CD14-positive monocyte (primary cell): ENCODE data around the gene IL1RL1. TPM values are rescaled to one million over a fixed set of nuclear protein-coding genes. Genes with fewer than 3 reads are reported as not detected.

ENCODE experiments used
- DNase-seq, 3 donors: peaks; one replicate each; pipeline ENCODE4 v3.0.0-alpha.2; 2011 to 2022
- H2AFZ ChIP-seq: 2 replicates; pipeline ENCODE4 v1.6.0; 2012; ENCODE audit warnings: mild to moderate bottlenecking, low read depth, low read length, inconsistent platforms; ENCODE audit not compliant: insufficient read depth, poor library complexity, severe bottlenecking
- H3K27ac ChIP-seq, 2 donors: 1 replicate in 1 of 2; 2 replicates in 1 of 2; pipeline ENCODE4 v1.5.1; 2012 to 2013; ENCODE audit warnings: low read length in 2 of 2, control low read depth in 1 of 2, inconsistent platforms in 1 of 2, low read depth in 1 of 2, mild to moderate bottlenecking in 1 of 2
- H3K27me3 ChIP-seq, 2 donors: one replicate each; pipeline versions ENCODE4 v1.6.0 to v1.6.1; 2011 to 2013; ENCODE audit warnings: low read length in 2 of 2; ENCODE audit not compliant: control insufficient read depth in 2 of 2, insufficient read depth in 2 of 2
- H3K36me3 ChIP-seq, 2 donors: replicated peaks in 1 of 2; 1 replicate in 1 of 2; 2 replicates in 1 of 2; pipeline versions ENCODE4 v1.5.1 to v1.6.1; 2012 to 2013; ENCODE audit warnings: low read length in 2 of 2, control low read depth in 1 of 2, inconsistent platforms in 1 of 2, mild to moderate bottlenecking in 1 of 2; ENCODE audit not compliant: insufficient read depth in 2 of 2, control insufficient read depth in 1 of 2
- H3K4me1 ChIP-seq, 2 donors: 1 replicate in 1 of 2; 2 replicates in 1 of 2; pipeline versions ENCODE4 v1.5.1 to v1.6.1; 2012 to 2013; ENCODE audit warnings: low read length in 2 of 2, control low read depth in 1 of 2, inconsistent platforms in 1 of 2, mild to moderate bottlenecking in 1 of 2, moderate library complexity in 1 of 2; ENCODE audit not compliant: insufficient read depth in 2 of 2, control insufficient read depth in 1 of 2
- H3K4me2 ChIP-seq: replicated peaks from 2 replicates; pipeline ENCODE3; 2012; ENCODE audit warnings: low read length, moderate library complexity, mild to moderate bottlenecking; ENCODE audit not compliant: poor library complexity, severe bottlenecking; ENCODE audit errors: extremely low read depth
- H3K4me3 ChIP-seq, 3 experiments: fragments of 200-600 bp in 1 of 3; sonication (generic) in 1 of 3; replicated peaks in 1 of 3; 1 replicate in 2 of 3; 2 replicates in 1 of 3; pipeline ENCODE4 v1.5.1; 2011 to 2013; ENCODE audit warnings: low read length in 3 of 3, mild to moderate bottlenecking in 3 of 3, control low read depth in 2 of 3, low read depth in 2 of 3, inconsistent platforms in 1 of 3, moderate library complexity in 1 of 3
- H3K79me2 ChIP-seq: 2 replicates; pipeline ENCODE4 v1.6.0; 2012; ENCODE audit warnings: mild to moderate bottlenecking, control low read depth, inconsistent platforms, low read length, moderate library complexity; ENCODE audit not compliant: insufficient read depth
- H3K9ac ChIP-seq: 2 replicates; pipeline ENCODE4 v1.6.0; 2017; ENCODE audit warnings: low read length, mild to moderate bottlenecking; ENCODE audit not compliant: insufficient read depth, poor library complexity, severe bottlenecking
- H3K9me3 ChIP-seq, 2 donors: replicated peaks in 1 of 2; 1 replicate in 1 of 2; 2 replicates in 1 of 2; pipeline versions ENCODE4 v1.5.1 to v1.6.1; 2012 to 2013; ENCODE audit warnings: low read length in 2 of 2, control low read depth in 1 of 2; ENCODE audit not compliant: control insufficient read depth in 1 of 2, insufficient read depth in 1 of 2
- H4K20me1 ChIP-seq: 2 replicates; pipeline ENCODE4 v1.6.0; 2012; ENCODE audit warnings: mild to moderate bottlenecking, low read length, control low read depth, moderate library complexity; ENCODE audit not compliant: insufficient read depth
- H3K27ac Mint-ChIP-seq, 7 donors: one replicate each; pipeline ENCODE4 v1.8.0; 2020; ENCODE audit warnings: mild to moderate bottlenecking in 7 of 7, mixed read lengths in 7 of 7, moderate library complexity in 6 of 7, inconsistent platforms in 2 of 7
- H3K27me3 Mint-ChIP-seq, 3 donors: one replicate each; pipeline ENCODE4 v1.8.0; 2021 to 2022; ENCODE audit warnings: low read depth in 3 of 3, mild to moderate bottlenecking in 3 of 3, mixed read lengths in 3 of 3, moderate library complexity in 3 of 3, inconsistent platforms in 1 of 3
- H3K36me3 Mint-ChIP-seq, 2 donors: one replicate each; pipeline ENCODE4 v1.8.0; 2020; ENCODE audit warnings: mixed read lengths in 2 of 2, inconsistent platforms in 1 of 2, mild to moderate bottlenecking in 1 of 2
- H3K4me1 Mint-ChIP-seq: one replicate; pipeline ENCODE4 v1.8.0; 2020; ENCODE audit warnings: mild to moderate bottlenecking, mixed read lengths
- H3K4me3 Mint-ChIP-seq, 2 donors: one replicate each; pipeline ENCODE4 v1.8.0; 2020; ENCODE audit warnings: mild to moderate bottlenecking in 2 of 2, mixed read lengths in 2 of 2, moderate library complexity in 1 of 2
- H3K9me3 Mint-ChIP-seq, 7 donors: one replicate each; pipeline ENCODE4 v1.8.0; 2020 to 2022; ENCODE audit warnings: mixed read lengths in 7 of 7, mild to moderate bottlenecking in 6 of 7, moderate library complexity in 6 of 7, inconsistent platforms in 2 of 7
- CTCF ChIP-seq: fragments of 200-600 bp; IDR thresholded peaks from one replicate; pipeline ENCODE4 v1.8.0; 2022; ENCODE audit warnings: antibody characterized with exemption, mild to moderate bottlenecking
- WGBS: methylation state at CpG from one replicate; pipeline ENCODE4 v1.1.5; 2013; ENCODE audit warnings: missing lambda C conversion rate; ENCODE audit not compliant: insufficient coverage; 5-methylcytosine and 5-hydroxymethylcytosine counted together
- intact Hi-C, 2 donors: fragments of 100-400 bp; cut with micrococcal nuclease; formaldehyde crosslinking; loops; one replicate each; pipeline versions ENCODE4 v1.15.0 to v1.15.1; 2023
- polyA plus RNA-seq, 3 donors: library from polyadenylated mRNA; depleted of rRNA in 1 of 3; unstranded in 2 of 3; stranded (reverse) in 1 of 3; fragments of 300-500 nt in 2 of 3; fragments of >200 nt in 1 of 3; fragmentation: Illumina TruSeq in 2 of 3; gene quantifications; 1 replicate in 2 of 3; 2 replicates in 1 of 3; pipeline ENCODE4 v1.2.3, GENCODE V29; 2012 to 2021

IL1RL1 gene
- polyA plus RNA-seq, 3 donors = not detected

- Histone ChIP-seq H3K9me3 (no peaks in the 10 kb centered on the region), H3K27me3 (peaks cover 31 to 52% of the 10 kb centered on the region in 2 donors), H3K27ac (no peak overlapping the region), H4K20me1 (no peaks in the 10 kb centered on the region), H3K9ac (no peak overlapping the region), H3K4me2 (no peak overlapping the region), H3K36me3 (no peaks in the 10 kb centered on the region), H3K79me2 (no peaks in the 10 kb centered on the region), H3K4me1 (peaks cover 13 to 16% of the 10 kb centered on the region in 2 donors), H3K4me3 (no peak overlapping the region), H2AFZ (no peak overlapping the region)
- 95% methylated on average over 6 of the region's 6 CpGs for WGBS
- TF ChIP-seq CTCF = no peak
- Mint-ChIP-seq H3K4me3 (no peak overlapping the region), H3K4me1 (peaks cover 2% of the 10 kb centered on the region), H3K36me3 (peaks cover 0 to 2% of the 10 kb centered on the region in 2 donors), H3K27ac (no peak overlapping the region), H3K9me3 (peaks cover 0 to 4% (median 0%) of the 10 kb centered on the region in 7 donors), H3K27me3 (peaks cover 39 to 51% (median 46%) of the 10 kb centered on the region in 3 donors)
- DNase-seq = no peak
- intact Hi-C loops = loop anchor here in 1 of 2 donors (5.0 kb wide), 1 partner anchor 35 kb away; no protein-coding TSS in a partner anchor
Measured at GRCh38 chr2:102267774-102268173, 43.6 kb upstream of the IL1RL1 start.

- no peaks in the 10 kb centered on the region for H4K20me1 ChIP-seq
Measured at GRCh38 chr2:102268510-102269199, 42.7 kb upstream of the IL1RL1 start.

More at GRCh38 chr2:102268510-102269199, 42.7 kb upstream of the IL1RL1 start:
- no peak overlapping the region for H2AFZ ChIP-seq
- WGBS = 80% methylated on average over 4 of the region's 4 CpGs
- no peak overlapping the region for H3K4me3 Mint-ChIP-seq
- no peak overlapping the region for H3K4me2 ChIP-seq
- no peaks in the 10 kb centered on the region for H3K36me3 ChIP-seq
- H3K27ac ChIP-seq = no peak overlapping the region
- peaks cover 3% of the 10 kb centered on the region for H3K4me1 Mint-ChIP-seq
- H3K27me3 Mint-ChIP-seq = peaks cover 43 to 47% (median 47%) of the 10 kb centered on the region in 3 donors
- peak overlapping the region in 1 of 7 donors; percentile 58 for H3K27ac Mint-ChIP-seq
- no peaks in the 10 kb centered on the region for H3K79me2 ChIP-seq
- no peak for DNase-seq
- peaks cover 0 to 2% of the 10 kb centered on the region in 2 donors for H3K36me3 Mint-ChIP-seq
- H3K27me3 ChIP-seq = peaks cover 38 to 52% of the 10 kb centered on the region in 2 donors
- H3K9me3 ChIP-seq = no peaks in the 10 kb centered on the region
- H3K9me3 Mint-ChIP-seq = peaks cover 0 to 2% (median 0%) of the 10 kb centered on the region in 7 donors
- no peak overlapping the region for H3K9ac ChIP-seq
- H3K4me3 ChIP-seq = no peak overlapping the region
- peaks cover 8 to 11% of the 10 kb centered on the region in 2 donors for H3K4me1 ChIP-seq
- TF ChIP-seq CTCF = no peak
- intact Hi-C loops = loop anchor here in 1 of 2 donors (5.0 kb wide), 1 partner anchor 34 kb away; no protein-coding TSS in a partner anchor
